MM.1S (cell line): Measurements from ENCODE around the gene PLXND1.

Source experiments
- DNase-seq: peaks from one replicate; pipeline ENCODE4 v3.0.0-alpha.2; 2015
- H2AFZ ChIP-seq: fragments of 300-600 bp; sonication (generic); 2 replicates; pipeline ENCODE4 v1.6.0; 2016; ENCODE audit warnings: antibody characterized with exemption, low read length
- H3F3A ChIP-seq: fragments of 300-600 bp; sonication (generic); 2 replicates; pipeline ENCODE4 v1.6.1; 2016; ENCODE audit warnings: mild to moderate bottlenecking, antibody characterized with exemption, low read length, moderate library complexity, mixed read lengths; ENCODE audit not compliant: insufficient read depth
- H3K27ac ChIP-seq: fragments of 300-600 bp; sonication (generic); 2 replicates; pipeline ENCODE4 v1.5.1; 2016; ENCODE audit warnings: mild to moderate bottlenecking, low read length
- H3K27me3 ChIP-seq: fragments of 300-600 bp; sonication (generic); replicated peaks from 2 replicates; pipeline ENCODE4 v1.6.0; 2016; ENCODE audit warnings: low read length; ENCODE audit not compliant: insufficient read depth
- H3K36me3 ChIP-seq: fragments of 300-600 bp; sonication (generic); replicated peaks from 2 replicates; pipeline ENCODE4 v1.6.1; 2016; ENCODE audit warnings: mild to moderate bottlenecking, low read length, mixed read lengths; ENCODE audit not compliant: insufficient read depth
- H3K4me1 ChIP-seq: fragments of 300-600 bp; sonication (generic); 2 replicates; pipeline ENCODE4 v1.6.1; 2016; ENCODE audit warnings: low read length, mixed read lengths
- H3K4me2 ChIP-seq: fragments of 300-600 bp; sonication (generic); 2 replicates; pipeline ENCODE4 v1.6.0; 2016; ENCODE audit warnings: low read depth, low read length
- H3K4me3 ChIP-seq: fragments of 300-600 bp; sonication (generic); 2 replicates; pipeline ENCODE4 v1.5.1; 2016; ENCODE audit warnings: low read length, mixed read lengths
- H3K79me2 ChIP-seq: fragments of 300-600 bp; sonication (generic); 2 replicates; pipeline ENCODE4 v1.6.1; 2016; ENCODE audit warnings: mixed run types, low read length, mixed read lengths
- H3K9ac ChIP-seq: fragments of 300-600 bp; sonication (generic); 2 replicates; pipeline ENCODE4 v1.6.1; 2016; ENCODE audit warnings: low read length, mixed read lengths
- H3K9me2 ChIP-seq: fragments of 300-600 bp; sonication (generic); replicated peaks from 2 replicates; pipeline ENCODE4 v1.6.1; 2016; ENCODE audit warnings: mild to moderate bottlenecking, low read length, mixed read lengths; ENCODE audit not compliant: insufficient read depth
- H3K9me3 ChIP-seq: fragments of 300-600 bp; sonication (generic); replicated peaks from 2 replicates; pipeline ENCODE4 v1.6.1; 2016; ENCODE audit warnings: mild to moderate bottlenecking, low read length, mixed read lengths; ENCODE audit not compliant: insufficient read depth
- H4K20me1 ChIP-seq: fragments of 300-600 bp; sonication (generic); 2 replicates; pipeline ENCODE4 v1.6.1; 2016; ENCODE audit warnings: mild to moderate bottlenecking, low read length, moderate library complexity, mixed read lengths; ENCODE audit not compliant: insufficient read depth
- EZH2 ChIP-seq: fragments of 300-600 bp; sonication (generic); optimal IDR thresholded peaks from 2 replicates; pipeline ENCODE3; 2017; ENCODE audit warnings: low read depth, mild to moderate bottlenecking, antibody characterized with exemption, low read length, mixed read lengths
- EZH2phosphoT487 ChIP-seq: fragments of 300-600 bp; sonication (generic); IDR thresholded peaks from 2 replicates; pipeline ENCODE4 v1.6.1; 2018; ENCODE audit warnings: antibody characterized with exemption, low read length
- TF ChIP-seq, protein P1 (sequence below): fragments of 300-600 bp; sonication (generic); IDR thresholded peaks from 2 replicates; pipeline ENCODE4 v1.5.1; 2016; ENCODE audit warnings: antibody characterized with exemption, low read length, mixed read lengths

The PLXND1 gene

DNA sequence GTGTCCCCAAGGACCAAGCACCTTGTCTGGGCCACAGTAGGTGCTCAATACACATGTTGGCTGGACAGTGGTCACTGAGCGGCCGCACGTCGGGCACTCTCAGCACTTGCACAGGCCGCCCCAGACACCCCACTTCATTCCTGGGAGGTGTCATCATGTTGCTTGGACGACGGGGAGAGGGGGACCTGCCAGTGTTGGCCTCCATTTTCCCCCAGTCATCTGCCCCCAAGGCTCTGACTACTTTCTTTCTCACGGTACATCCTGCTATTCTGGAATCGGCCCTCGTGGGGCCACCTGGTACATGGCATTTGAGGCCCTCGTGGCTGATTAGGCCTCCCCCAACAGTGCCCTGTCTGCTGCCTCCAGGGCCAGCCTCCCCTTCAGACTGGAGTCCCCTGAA lies 79.2 kb downstream of the PLXND1 start:
- H3K79me2 ChIP-seq, result no peaks in the 10 kb centered on the region
- no peak overlapping the region for H3K27ac ChIP-seq
- H3K4me3 ChIP-seq, result no peak overlapping the region
- no peak for DNase-seq
- H3K27me3 ChIP-seq, result no peaks in the 10 kb centered on the region
- H3K9me3 ChIP-seq, result no peaks in the 10 kb centered on the region
- no peak overlapping the region for H2AFZ ChIP-seq
- H3K9me2 ChIP-seq, result no peaks in the 10 kb centered on the region
- H3K36me3 ChIP-seq, result no peaks in the 10 kb centered on the region
- H3F3A ChIP-seq, result no peaks in the 10 kb centered on the region
- no peak overlapping the region for H3K9ac ChIP-seq
- no peaks in the 10 kb centered on the region for H4K20me1 ChIP-seq
- H3K4me1 ChIP-seq, result no peaks in the 10 kb centered on the region
- TF ChIP-seq, protein P1, sequence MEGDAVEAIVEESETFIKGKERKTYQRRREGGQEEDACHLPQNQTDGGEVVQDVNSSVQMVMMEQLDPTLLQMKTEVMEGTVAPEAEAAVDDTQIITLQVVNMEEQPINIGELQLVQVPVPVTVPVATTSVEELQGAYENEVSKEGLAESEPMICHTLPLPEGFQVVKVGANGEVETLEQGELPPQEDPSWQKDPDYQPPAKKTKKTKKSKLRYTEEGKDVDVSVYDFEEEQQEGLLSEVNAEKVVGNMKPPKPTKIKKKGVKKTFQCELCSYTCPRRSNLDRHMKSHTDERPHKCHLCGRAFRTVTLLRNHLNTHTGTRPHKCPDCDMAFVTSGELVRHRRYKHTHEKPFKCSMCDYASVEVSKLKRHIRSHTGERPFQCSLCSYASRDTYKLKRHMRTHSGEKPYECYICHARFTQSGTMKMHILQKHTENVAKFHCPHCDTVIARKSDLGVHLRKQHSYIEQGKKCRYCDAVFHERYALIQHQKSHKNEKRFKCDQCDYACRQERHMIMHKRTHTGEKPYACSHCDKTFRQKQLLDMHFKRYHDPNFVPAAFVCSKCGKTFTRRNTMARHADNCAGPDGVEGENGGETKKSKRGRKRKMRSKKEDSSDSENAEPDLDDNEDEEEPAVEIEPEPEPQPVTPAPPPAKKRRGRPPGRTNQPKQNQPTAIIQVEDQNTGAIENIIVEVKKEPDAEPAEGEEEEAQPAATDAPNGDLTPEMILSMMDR, result no peak
- H3K4me2 ChIP-seq, result no peak overlapping the region

DNA sequence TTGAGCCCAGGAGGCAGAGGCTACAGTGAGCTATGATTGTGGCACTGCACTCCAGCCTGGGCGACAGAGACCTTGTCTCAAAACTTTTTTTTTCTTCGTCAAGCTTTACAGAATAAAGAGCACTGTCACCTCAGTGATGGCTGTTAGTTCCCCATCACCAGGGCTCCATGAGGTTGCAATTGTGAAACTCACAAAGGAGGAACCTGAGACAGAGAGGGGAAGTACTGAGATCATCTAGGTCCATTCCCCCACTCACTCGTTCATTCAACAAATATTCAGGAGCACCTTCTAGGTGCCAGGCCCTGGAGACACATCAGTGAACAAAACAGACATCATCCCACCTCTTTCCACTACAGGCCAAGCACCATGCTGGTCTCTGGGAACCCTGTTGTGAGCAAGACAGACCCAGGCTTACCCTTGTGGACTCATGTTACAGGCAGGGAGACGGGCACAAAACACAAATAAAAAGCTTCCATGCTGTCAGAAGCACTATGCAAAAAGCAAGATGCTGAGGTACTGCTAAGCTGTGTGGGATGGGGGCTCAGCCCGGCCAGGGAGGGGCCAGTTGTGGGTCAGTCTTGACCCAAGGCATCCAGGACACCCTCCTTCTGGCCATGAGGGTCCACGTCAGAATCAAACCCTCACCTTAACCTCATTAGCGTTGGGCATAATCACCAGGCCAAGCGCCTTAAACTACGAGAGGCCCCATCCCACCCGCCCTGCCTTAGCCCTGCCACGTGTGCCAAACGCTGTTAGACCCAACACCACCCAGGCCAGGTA lies 80.2 kb downstream of the PLXND1 start:
- no peak overlapping the region for H3K4me3 ChIP-seq
- no peak overlapping the region for H3K4me2 ChIP-seq
- peak; percentile 18 for DNase-seq

DNA sequence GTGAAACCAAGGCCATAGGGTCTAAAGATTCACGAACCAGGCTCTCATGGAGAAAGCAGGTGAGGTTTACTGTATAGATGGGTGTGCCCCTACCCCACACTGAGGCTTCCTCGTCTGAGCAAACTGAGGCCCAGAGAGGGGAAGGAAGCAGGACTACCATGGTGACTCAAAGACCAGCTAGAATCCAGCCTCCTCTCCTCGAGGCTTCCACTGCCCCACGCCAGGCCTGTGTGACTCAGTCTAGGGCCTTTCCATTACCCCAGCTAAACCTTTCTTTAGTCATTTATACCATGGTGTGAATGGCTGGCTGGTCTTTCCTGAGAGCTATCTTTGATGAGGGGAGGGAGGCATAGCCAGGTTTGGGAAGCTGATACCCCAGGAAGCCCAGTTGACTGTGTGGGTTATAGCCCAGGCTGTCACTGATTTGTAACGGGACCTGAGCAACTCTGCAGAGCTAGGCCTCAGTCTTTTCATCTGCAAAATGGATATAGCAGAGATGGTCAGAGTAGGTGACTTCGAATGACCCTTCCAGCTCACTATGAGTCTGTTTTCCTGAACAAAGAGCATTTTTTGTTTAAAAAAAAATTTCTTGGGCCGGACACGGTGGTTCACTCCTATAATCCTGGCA lies 81.0 kb downstream of the PLXND1 start:
- no peaks in the 10 kb centered on the region for H3K27me3 ChIP-seq
- no peak overlapping the region for H3K4me3 ChIP-seq
- H3K79me2 ChIP-seq, result no peaks in the 10 kb centered on the region
- H3K36me3 ChIP-seq, result no peaks in the 10 kb centered on the region
- no peak for DNase-seq
- no peak for TF ChIP-seq EZH2phosphoT487
- no peak for TF ChIP-seq EZH2
- TF ChIP-seq, protein P1, result no peak
- H3K9me3 ChIP-seq, result no peaks in the 10 kb centered on the region
- no peak overlapping the region for H2AFZ ChIP-seq
- no peaks in the 10 kb centered on the region for H3K4me1 ChIP-seq
- no peaks in the 10 kb centered on the region for H3K9me2 ChIP-seq
- no peaks in the 10 kb centered on the region for H3F3A ChIP-seq
- no peaks in the 10 kb centered on the region for H4K20me1 ChIP-seq
- no peak overlapping the region for H3K4me2 ChIP-seq
- H3K27ac ChIP-seq, result no peak overlapping the region
- no peak overlapping the region for H3K9ac ChIP-seq

More for the DNA sequence above, 80.2 kb downstream of the PLXND1 start:
- H3K27me3 ChIP-seq, result no peaks in the 10 kb centered on the region
- no peak overlapping the region for H3K27ac ChIP-seq
- no peaks in the 10 kb centered on the region for H3K9me3 ChIP-seq
- H3K9ac ChIP-seq, result no peak overlapping the region
- no peaks in the 10 kb centered on the region for H3K36me3 ChIP-seq
- H3F3A ChIP-seq, result no peaks in the 10 kb centered on the region
- no peaks in the 10 kb centered on the region for H3K9me2 ChIP-seq
- no peaks in the 10 kb centered on the region for H3K79me2 ChIP-seq
- H2AFZ ChIP-seq, result no peak overlapping the region
- TF ChIP-seq EZH2phosphoT487 (no peak), EZH2 (no peak)
- TF ChIP-seq, protein P1, result no peak
- H4K20me1 ChIP-seq, result no peaks in the 10 kb centered on the region
- H3K4me1 ChIP-seq, result no peaks in the 10 kb centered on the region
